ENCODE data around the gene CHGA.

DNA sequence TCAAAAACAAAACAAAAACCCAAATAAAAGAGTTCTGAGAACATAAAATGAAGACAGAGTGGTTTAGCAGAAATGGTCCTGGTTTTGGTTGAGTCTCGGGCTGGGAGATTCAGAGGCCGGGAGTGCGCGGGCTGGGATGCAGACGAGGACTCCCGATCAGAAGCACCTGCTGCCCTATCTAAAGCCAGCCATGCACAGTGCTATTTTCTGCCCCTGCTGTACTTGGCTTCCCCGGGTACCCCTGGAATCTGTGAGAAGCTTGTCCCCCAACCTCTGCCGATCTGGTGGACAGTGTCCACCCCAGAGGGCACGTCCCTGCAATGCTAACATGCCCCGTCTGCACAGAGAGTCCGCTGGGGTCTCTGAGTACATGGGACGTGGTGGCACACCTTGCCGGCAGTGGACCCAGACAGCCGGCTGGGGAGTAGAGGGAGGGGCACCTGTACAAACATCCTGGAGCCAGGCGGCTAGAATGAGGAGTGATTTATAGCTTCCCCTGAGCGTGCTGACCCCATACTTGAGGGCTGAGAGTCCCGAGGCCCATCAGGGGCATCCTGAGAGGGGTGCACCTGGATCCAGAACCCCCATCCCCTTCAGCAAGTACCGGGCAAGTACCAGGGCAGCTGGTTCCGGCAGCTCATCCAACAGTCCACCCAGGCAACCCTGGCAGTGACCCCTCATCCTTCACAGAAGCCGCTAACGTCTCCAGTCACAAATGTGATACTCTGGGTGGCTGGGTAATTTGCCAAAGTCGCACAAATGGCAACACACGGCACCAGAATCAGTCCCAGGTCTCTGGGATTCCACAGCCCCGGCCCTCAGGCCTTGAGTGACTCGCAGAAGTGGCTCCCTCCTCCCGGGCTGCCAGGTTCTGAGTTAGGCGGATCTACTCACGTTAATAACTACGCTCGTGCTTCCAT is 37.1 kb downstream of the CHGA start:
- TF ChIP-seq, protein P1, sequence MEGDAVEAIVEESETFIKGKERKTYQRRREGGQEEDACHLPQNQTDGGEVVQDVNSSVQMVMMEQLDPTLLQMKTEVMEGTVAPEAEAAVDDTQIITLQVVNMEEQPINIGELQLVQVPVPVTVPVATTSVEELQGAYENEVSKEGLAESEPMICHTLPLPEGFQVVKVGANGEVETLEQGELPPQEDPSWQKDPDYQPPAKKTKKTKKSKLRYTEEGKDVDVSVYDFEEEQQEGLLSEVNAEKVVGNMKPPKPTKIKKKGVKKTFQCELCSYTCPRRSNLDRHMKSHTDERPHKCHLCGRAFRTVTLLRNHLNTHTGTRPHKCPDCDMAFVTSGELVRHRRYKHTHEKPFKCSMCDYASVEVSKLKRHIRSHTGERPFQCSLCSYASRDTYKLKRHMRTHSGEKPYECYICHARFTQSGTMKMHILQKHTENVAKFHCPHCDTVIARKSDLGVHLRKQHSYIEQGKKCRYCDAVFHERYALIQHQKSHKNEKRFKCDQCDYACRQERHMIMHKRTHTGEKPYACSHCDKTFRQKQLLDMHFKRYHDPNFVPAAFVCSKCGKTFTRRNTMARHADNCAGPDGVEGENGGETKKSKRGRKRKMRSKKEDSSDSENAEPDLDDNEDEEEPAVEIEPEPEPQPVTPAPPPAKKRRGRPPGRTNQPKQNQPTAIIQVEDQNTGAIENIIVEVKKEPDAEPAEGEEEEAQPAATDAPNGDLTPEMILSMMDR (IDR thresholded peaks at IDR 0.05) = no peak
- no peak for TF ChIP-seq EZH2 (IDR thresholded peaks at IDR 0.05; ENCODE audit: borderline replicate concordance, insufficient read depth, low read depth, low read length, poor library complexity, severe bottlenecking)

Measured in B cell (primary cell).